ENCODE results near the gene NXPE1. TPM values are rescaled to one million over a fixed set of nuclear protein-coding genes. Genes with fewer than 3 reads are reported as not detected.

The NXPE1 gene
- total RNA-seq, 1 experiment from 2014 or later = not detected

DNA sequence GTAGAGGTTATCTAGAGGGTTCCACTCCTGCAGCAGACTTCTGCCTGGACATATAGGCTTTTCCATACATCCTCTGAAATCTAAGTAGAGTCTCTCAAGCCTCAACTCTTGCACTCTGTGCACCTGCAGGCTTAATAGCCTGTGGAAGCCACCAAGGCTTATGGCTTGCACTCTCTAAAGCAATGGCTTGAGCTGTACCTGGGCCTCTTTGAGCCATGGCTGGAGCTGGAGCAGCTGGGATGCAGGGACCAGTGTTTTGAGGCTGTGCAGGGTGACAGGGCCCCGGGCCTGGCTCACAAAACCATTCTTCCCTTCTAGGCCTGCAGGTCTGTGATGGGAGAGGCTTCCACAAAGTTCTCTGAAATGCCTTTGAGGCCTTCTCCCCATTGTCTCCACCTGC lies 38.8 kb upstream of the NXPE1 start:
- no peak overlapping the region for H3K4me3 Mint-ChIP-seq
- H3K27ac Mint-ChIP-seq = no peak overlapping the region
- POLR2A ChIA-PET = no interaction called here
- DNase-seq (ENCODE audit: low spot score) (no peak), ATAC-seq (no peak)
- TF ChIP-seq, protein P1, sequence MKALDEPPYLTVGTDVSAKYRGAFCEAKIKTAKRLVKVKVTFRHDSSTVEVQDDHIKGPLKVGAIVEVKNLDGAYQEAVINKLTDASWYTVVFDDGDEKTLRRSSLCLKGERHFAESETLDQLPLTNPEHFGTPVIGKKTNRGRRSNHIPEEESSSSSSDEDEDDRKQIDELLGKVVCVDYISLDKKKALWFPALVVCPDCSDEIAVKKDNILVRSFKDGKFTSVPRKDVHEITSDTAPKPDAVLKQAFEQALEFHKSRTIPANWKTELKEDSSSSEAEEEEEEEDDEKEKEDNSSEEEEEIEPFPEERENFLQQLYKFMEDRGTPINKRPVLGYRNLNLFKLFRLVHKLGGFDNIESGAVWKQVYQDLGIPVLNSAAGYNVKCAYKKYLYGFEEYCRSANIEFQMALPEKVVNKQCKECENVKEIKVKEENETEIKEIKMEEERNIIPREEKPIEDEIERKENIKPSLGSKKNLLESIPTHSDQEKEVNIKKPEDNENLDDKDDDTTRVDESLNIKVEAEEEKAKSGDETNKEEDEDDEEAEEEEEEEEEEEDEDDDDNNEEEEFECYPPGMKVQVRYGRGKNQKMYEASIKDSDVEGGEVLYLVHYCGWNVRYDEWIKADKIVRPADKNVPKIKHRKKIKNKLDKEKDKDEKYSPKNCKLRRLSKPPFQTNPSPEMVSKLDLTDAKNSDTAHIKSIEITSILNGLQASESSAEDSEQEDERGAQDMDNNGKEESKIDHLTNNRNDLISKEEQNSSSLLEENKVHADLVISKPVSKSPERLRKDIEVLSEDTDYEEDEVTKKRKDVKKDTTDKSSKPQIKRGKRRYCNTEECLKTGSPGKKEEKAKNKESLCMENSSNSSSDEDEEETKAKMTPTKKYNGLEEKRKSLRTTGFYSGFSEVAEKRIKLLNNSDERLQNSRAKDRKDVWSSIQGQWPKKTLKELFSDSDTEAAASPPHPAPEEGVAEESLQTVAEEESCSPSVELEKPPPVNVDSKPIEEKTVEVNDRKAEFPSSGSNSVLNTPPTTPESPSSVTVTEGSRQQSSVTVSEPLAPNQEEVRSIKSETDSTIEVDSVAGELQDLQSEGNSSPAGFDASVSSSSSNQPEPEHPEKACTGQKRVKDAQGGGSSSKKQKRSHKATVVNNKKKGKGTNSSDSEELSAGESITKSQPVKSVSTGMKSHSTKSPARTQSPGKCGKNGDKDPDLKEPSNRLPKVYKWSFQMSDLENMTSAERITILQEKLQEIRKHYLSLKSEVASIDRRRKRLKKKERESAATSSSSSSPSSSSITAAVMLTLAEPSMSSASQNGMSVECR (CRISPR knock-in tag; IDR thresholded peaks at IDR 0.05; ENCODE audit: borderline replicate concordance) = no peak
- H3K4me1 Mint-ChIP-seq = no peaks in the 10 kb centered on the region
- H3K9me3 Mint-ChIP-seq = peaks cover 13% of the 10 kb centered on the region
- no peaks in the 10 kb centered on the region for H3K27me3 Mint-ChIP-seq (ENCODE audit: low read depth)
- no peaks in the 10 kb centered on the region for H3K36me3 Mint-ChIP-seq
- CTCF ChIA-PET = no interaction called here

DNA sequence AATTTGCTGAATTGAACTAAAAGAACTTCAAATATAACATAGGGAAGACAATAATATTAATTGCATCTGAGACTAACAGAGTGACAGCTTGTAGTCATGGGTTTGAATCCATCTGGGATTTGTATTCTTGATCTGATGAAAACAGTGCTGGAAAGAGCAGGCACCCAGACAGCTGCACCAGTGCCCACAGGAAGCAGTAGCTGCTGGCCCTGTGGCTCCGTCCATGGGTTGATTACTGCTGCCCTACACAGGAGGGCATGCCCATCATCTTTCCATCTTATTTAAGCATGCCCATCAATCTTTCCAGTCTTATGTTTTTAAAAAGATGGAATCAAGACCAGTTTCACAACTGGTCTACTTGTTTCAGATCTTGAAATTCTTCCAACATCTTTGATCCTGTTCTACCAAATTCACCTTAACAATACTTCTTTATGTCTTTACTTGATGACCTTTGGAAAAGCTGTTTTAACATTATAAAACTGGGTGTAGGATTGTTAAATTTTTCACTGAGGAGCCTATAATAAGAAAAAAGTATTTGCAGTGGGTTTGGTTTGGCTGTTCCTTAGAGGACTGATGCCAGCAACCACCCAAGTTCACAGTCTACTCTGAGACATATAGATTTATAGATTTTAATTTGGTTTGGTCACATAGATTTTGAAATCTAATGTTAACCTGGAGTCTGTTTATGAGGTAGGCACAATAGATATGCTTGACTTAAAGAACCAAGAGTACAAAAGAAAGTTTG lies 36.7 kb upstream of the NXPE1 start:
- no peaks in the 10 kb centered on the region for H3K36me3 Mint-ChIP-seq
- H3K4me1 Mint-ChIP-seq = no peaks in the 10 kb centered on the region
- TF ChIP-seq, protein P2, sequence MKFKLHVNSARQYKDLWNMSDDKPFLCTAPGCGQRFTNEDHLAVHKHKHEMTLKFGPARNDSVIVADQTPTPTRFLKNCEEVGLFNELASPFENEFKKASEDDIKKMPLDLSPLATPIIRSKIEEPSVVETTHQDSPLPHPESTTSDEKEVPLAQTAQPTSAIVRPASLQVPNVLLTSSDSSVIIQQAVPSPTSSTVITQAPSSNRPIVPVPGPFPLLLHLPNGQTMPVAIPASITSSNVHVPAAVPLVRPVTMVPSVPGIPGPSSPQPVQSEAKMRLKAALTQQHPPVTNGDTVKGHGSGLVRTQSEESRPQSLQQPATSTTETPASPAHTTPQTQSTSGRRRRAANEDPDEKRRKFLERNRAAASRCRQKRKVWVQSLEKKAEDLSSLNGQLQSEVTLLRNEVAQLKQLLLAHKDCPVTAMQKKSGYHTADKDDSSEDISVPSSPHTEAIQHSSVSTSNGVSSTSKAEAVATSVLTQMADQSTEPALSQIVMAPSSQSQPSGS (CRISPR knock-in tag; IDR thresholded peaks at IDR 0.05; ENCODE audit: borderline replicate concordance, low read depth) = no peak
- CTCF ChIA-PET = no interaction called here
- H3K9me3 Mint-ChIP-seq = peaks cover 8% of the 10 kb centered on the region; the same call in 1 of the 2 replicates
- H3K27ac Mint-ChIP-seq = no peak overlapping the region
- no peak for ATAC-seq
- no peaks in the 10 kb centered on the region for H3K27me3 Mint-ChIP-seq (ENCODE audit: low read depth)
- DNase-seq (ENCODE audit: low spot score) = no peak
- no peak overlapping the region for H3K4me3 Mint-ChIP-seq
- POLR2A ChIA-PET = no interaction called here

DNA sequence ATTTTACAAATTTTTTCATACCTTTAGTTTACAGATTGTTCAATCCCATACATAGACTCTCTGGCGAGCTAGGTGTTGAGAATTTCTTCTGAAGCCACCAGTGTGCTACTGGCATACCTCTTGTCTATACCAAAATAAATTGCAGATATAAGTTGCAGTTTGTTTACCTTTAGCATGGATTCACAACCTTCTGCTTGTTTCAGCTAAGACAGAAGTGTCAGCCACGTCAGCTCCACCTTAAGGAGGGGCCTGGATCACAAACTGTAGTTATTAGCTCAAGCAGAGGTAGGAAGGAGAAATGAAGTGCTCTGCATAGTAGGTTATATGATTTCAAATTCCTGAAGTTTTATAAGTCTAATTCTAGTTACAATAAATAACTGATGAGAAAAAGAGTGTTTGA lies 35.9 kb upstream of the NXPE1 start, which contains the start of gene NXPE4:
Gene NXPE4, minus strand, starts transcription at position 216 of the 400 bp plus-strand sequence. CDS start 1,027 bp downstream, outside the sequence.
- ATAC-seq (no peak), DNase-seq (ENCODE audit: low spot score) (no peak)
- TF ChIP-seq ZNF317 (CRISPR knock-in tag; IDR thresholded peaks at IDR 0.05; ENCODE audit: borderline replicate concordance, low read depth) (no peak), JUN (CRISPR knock-in tag; IDR thresholded peaks at IDR 0.05) (no peak), NFYB (CRISPR knock-in tag; conservative IDR thresholded peaks at IDR 0.05; ENCODE audit: low read depth) (no peak), SP1 (CRISPR knock-in tag; conservative IDR thresholded peaks at IDR 0.05) (no peak)
- TF ChIP-seq, protein P2 (CRISPR knock-in tag; IDR thresholded peaks at IDR 0.05; ENCODE audit: borderline replicate concordance, low read depth) = no peak
- TF ChIP-seq, protein P3, sequence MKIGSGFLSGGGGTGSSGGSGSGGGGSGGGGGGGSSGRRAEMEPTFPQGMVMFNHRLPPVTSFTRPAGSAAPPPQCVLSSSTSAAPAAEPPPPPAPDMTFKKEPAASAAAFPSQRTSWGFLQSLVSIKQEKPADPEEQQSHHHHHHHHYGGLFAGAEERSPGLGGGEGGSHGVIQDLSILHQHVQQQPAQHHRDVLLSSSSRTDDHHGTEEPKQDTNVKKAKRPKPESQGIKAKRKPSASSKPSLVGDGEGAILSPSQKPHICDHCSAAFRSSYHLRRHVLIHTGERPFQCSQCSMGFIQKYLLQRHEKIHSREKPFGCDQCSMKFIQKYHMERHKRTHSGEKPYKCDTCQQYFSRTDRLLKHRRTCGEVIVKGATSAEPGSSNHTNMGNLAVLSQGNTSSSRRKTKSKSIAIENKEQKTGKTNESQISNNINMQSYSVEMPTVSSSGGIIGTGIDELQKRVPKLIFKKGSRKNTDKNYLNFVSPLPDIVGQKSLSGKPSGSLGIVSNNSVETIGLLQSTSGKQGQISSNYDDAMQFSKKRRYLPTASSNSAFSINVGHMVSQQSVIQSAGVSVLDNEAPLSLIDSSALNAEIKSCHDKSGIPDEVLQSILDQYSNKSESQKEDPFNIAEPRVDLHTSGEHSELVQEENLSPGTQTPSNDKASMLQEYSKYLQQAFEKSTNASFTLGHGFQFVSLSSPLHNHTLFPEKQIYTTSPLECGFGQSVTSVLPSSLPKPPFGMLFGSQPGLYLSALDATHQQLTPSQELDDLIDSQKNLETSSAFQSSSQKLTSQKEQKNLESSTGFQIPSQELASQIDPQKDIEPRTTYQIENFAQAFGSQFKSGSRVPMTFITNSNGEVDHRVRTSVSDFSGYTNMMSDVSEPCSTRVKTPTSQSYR (CRISPR knock-in tag; IDR thresholded peaks at IDR 0.05) = no peak
- TF ChIP-seq, protein P4, sequence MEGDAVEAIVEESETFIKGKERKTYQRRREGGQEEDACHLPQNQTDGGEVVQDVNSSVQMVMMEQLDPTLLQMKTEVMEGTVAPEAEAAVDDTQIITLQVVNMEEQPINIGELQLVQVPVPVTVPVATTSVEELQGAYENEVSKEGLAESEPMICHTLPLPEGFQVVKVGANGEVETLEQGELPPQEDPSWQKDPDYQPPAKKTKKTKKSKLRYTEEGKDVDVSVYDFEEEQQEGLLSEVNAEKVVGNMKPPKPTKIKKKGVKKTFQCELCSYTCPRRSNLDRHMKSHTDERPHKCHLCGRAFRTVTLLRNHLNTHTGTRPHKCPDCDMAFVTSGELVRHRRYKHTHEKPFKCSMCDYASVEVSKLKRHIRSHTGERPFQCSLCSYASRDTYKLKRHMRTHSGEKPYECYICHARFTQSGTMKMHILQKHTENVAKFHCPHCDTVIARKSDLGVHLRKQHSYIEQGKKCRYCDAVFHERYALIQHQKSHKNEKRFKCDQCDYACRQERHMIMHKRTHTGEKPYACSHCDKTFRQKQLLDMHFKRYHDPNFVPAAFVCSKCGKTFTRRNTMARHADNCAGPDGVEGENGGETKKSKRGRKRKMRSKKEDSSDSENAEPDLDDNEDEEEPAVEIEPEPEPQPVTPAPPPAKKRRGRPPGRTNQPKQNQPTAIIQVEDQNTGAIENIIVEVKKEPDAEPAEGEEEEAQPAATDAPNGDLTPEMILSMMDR (IDR thresholded peaks at IDR 0.05) = no peak
- H3K27me3 Mint-ChIP-seq (ENCODE audit: low read depth) = no peaks in the 10 kb centered on the region
- CTCF ChIA-PET = no interaction called here
- no peaks in the 10 kb centered on the region for H3K4me1 Mint-ChIP-seq
- no peak within 1 kb of the TSS for H3K4me3 Mint-ChIP-seq
- H3K36me3 Mint-ChIP-seq = no peaks in the 10 kb centered on the region
- H3K9me3 Mint-ChIP-seq = peaks cover 8% of the 10 kb centered on the region; the same call in 1 of the 2 replicates
- H3K27ac Mint-ChIP-seq = no peak within 1 kb of the TSS
- POLR2A ChIA-PET = no interaction called here
